ENCODE data around the gene DPY19L2. TPM values are rescaled to one million over a fixed set of nuclear protein-coding genes. Genes with fewer than 3 reads are reported as not detected.
"Not testable (repeated sequence)": the region's sequence is repeated elsewhere in the genome, so short reads cannot be mapped to it uniquely, and the experiment has no call there.

The DPY19L2 gene
- total RNA-seq: 28.3 TPM

- DNase-seq (ENCODE audit: low spot score) (peak; percentile 84), ATAC-seq (peak; percentile 99)
- intact Hi-C loops (cut with DNase I): no loop called here
Observed at GRCh38 chr12:63668028-63668799, at the start of gene DPY19L2. Gene DPY19L2, minus strand, starts transcription at chr12:63668493. Its CDS starts 100 bp downstream, at chr12:63668393.

GRCh38 chr12:63716891-63717290 is 48.6 kb upstream of the DPY19L2 start:
- DNase-seq (ENCODE audit: low spot score); intact Hi-C loops (cut with DNase I); ATAC-seq: not testable (repeated sequence)

- ATAC-seq; DNase-seq (ENCODE audit: low spot score); intact Hi-C loops (cut with DNase I): not testable (repeated sequence)
Observed at GRCh38 chr12:63715107-63715625, 46.9 kb upstream of the DPY19L2 start.

GRCh38 chr12:63714409-63714808 is 46.1 kb upstream of the DPY19L2 start:
- DNase-seq (ENCODE audit: low spot score): not testable (repeated sequence)

GRCh38 chr12:63713681-63714075 is 45.4 kb upstream of the DPY19L2 start:
- ATAC-seq; DNase-seq (ENCODE audit: low spot score); intact Hi-C loops (cut with DNase I): not testable (repeated sequence)

More at GRCh38 chr12:63714409-63714808, 46.1 kb upstream of the DPY19L2 start:
- ATAC-seq; intact Hi-C loops (cut with DNase I): not testable (repeated sequence)

- intact Hi-C loops (cut with DNase I); DNase-seq (ENCODE audit: low spot score); ATAC-seq: not testable (repeated sequence)
Observed at GRCh38 chr12:63712979-63713680, 44.8 kb upstream of the DPY19L2 start.

GRCh38 chr12:63712376-63712974 is 44.2 kb upstream of the DPY19L2 start:
- intact Hi-C loops (cut with DNase I); DNase-seq (ENCODE audit: low spot score); ATAC-seq: not testable (repeated sequence)

GRCh38 chr12:63711339-63711738 is 43.0 kb upstream of the DPY19L2 start:
- DNase-seq (ENCODE audit: low spot score); intact Hi-C loops (cut with DNase I); ATAC-seq: not testable (repeated sequence)

GRCh38 chr12:63706336-63706735 is 38.0 kb upstream of the DPY19L2 start:
- DNase-seq (ENCODE audit: low spot score) (no peak), ATAC-seq (no peak)
- intact Hi-C loops (cut with DNase I): no loop called here

- ATAC-seq; intact Hi-C loops (cut with DNase I); DNase-seq (ENCODE audit: low spot score): not testable (repeated sequence)
Observed at GRCh38 chr12:63699678-63700382, 31.5 kb upstream of the DPY19L2 start.

- DNase-seq (ENCODE audit: low spot score); ATAC-seq; intact Hi-C loops (cut with DNase I): not testable (repeated sequence)
Observed at GRCh38 chr12:63699011-63699410, 30.7 kb upstream of the DPY19L2 start.

GRCh38 chr12:63690837-63691236 is 22.5 kb upstream of the DPY19L2 start:
- intact Hi-C loops (cut with DNase I); DNase-seq (ENCODE audit: low spot score); ATAC-seq: not testable (repeated sequence)

- ATAC-seq; intact Hi-C loops (cut with DNase I); DNase-seq (ENCODE audit: low spot score): not testable (repeated sequence)
Observed at GRCh38 chr12:63689141-63689540, 20.8 kb upstream of the DPY19L2 start.

GRCh38 chr12:63686623-63687022 is 18.3 kb upstream of the DPY19L2 start:
- DNase-seq (ENCODE audit: low spot score); intact Hi-C loops (cut with DNase I); ATAC-seq: not testable (repeated sequence)

- intact Hi-C loops (cut with DNase I); DNase-seq (ENCODE audit: low spot score); ATAC-seq: not testable (repeated sequence)
Observed at GRCh38 chr12:63685789-63686188, 17.5 kb upstream of the DPY19L2 start.

GRCh38 chr12:63682617-63683016 is 14.3 kb upstream of the DPY19L2 start:
- ATAC-seq; intact Hi-C loops (cut with DNase I); DNase-seq (ENCODE audit: low spot score): not testable (repeated sequence)

- intact Hi-C loops (cut with DNase I); DNase-seq (ENCODE audit: low spot score); ATAC-seq: not testable (repeated sequence)
Observed at GRCh38 chr12:63680758-63681157, 12.5 kb upstream of the DPY19L2 start.

GRCh38 chr12:63672550-63672949 is 4.3 kb upstream of the DPY19L2 start:
- ATAC-seq; intact Hi-C loops (cut with DNase I): not testable (repeated sequence)

More at GRCh38 chr12:63672550-63672949, 4.3 kb upstream of the DPY19L2 start:
- not testable (repeated sequence) for DNase-seq (ENCODE audit: low spot score)
